Caki2 (cell line): ENCODE results near the gene SACS. TPM values are rescaled to one million over a fixed set of nuclear protein-coding genes. Genes with fewer than 3 reads are reported as not detected.

Experiments
- DNase-seq: peaks from one replicate; pipeline ENCODE4 v3.0.0-alpha.2; 2015; ENCODE audit warnings: low read depth
- in situ Hi-C: cut with HindIII; loops from 2 replicates; pipeline ENCODE4 v1.10.0; 2016; ENCODE audit warnings: low sequenced_read_pairs, low pct_unique_long_range_greater_than_20kb, mixed read lengths
- total RNA-seq: library from RNA; depleted of rRNA; stranded (reverse); fragments of >200 nt; shearing (Covaris generic); gene quantifications from 2 replicates; pipeline ENCODE4 v1.2.3, GENCODE V29; 2014; ENCODE audit warnings: low replicate concordance; rRNA removed

The SACS gene
- total RNA-seq, result 10.4 and 12.3 TPM in 2 replicates

GRCh38 chr13:23433171-23434153, at the start of gene SACS:
SACS (minus strand) TSS chr13:23433702; CDS start chr13:23411239, 22,463 bp downstream.
- in situ Hi-C loops, result no loop called here
- peak; percentile 70 for DNase-seq

- DNase-seq, result no peak
- in situ Hi-C loops, result no loop called here
Measured at GRCh38 chr13:23480324-23480723, 46.8 kb upstream of the SACS start.

- in situ Hi-C loops, result no loop called here
- DNase-seq, result no peak
Measured at GRCh38 chr13:23477101-23477500, 43.6 kb upstream of the SACS start.

- in situ Hi-C loops, result no loop called here
- no peak for DNase-seq
Measured at GRCh38 chr13:23473221-23473620, 39.7 kb upstream of the SACS start.

GRCh38 chr13:23472189-23472588, 38.7 kb upstream of the SACS start:
- in situ Hi-C loops, result no loop called here
- no peak for DNase-seq

GRCh38 chr13:23470790-23471614, 37.5 kb upstream of the SACS start:
- in situ Hi-C loops, result no loop called here
- no peak for DNase-seq

GRCh38 chr13:23469951-23470421, 36.5 kb upstream of the SACS start:
- DNase-seq, result no peak
- in situ Hi-C loops, result no loop called here

- no peak for DNase-seq
- in situ Hi-C loops, result no loop called here
Measured at GRCh38 chr13:23468811-23469210, 35.3 kb upstream of the SACS start.

- in situ Hi-C loops, result no loop called here
- DNase-seq, result no peak
Measured at GRCh38 chr13:23467932-23468278, 34.4 kb upstream of the SACS start.

GRCh38 chr13:23467048-23467931, 33.8 kb upstream of the SACS start:
- no peak for DNase-seq
- in situ Hi-C loops, result no loop called here

GRCh38 chr13:23466144-23467002, 32.9 kb upstream of the SACS start:
- in situ Hi-C loops, result no loop called here
- DNase-seq, result peak; percentile 75

GRCh38 chr13:23463661-23464060, 30.2 kb upstream of the SACS start:
- in situ Hi-C loops, result no loop called here
- DNase-seq, result no peak

GRCh38 chr13:23462815-23463559, 29.5 kb upstream of the SACS start:
- in situ Hi-C loops, result no loop called here
- no peak for DNase-seq

GRCh38 chr13:23461544-23461943, 28.0 kb upstream of the SACS start:
- DNase-seq, result no peak
- in situ Hi-C loops, result no loop called here

GRCh38 chr13:23460921-23461320, 27.4 kb upstream of the SACS start:
- in situ Hi-C loops, result no loop called here

GRCh38 chr13:23460309-23460708, 26.8 kb upstream of the SACS start:
- no peak for DNase-seq
- in situ Hi-C loops, result no loop called here

More at GRCh38 chr13:23460921-23461320, 27.4 kb upstream of the SACS start:
- no peak for DNase-seq

- no peak for DNase-seq
- in situ Hi-C loops, result no loop called here
Measured at GRCh38 chr13:23458989-23459388, 25.5 kb upstream of the SACS start.
